Activated T-helper 17 cell treated with anti-CD3 and anti-CD28 coated beads, Interleukin-2, amount 50 U/mL, for 72 hours (primary cell): ENCODE measurements around the gene ZNF654. TPM values are rescaled to one million over a fixed set of nuclear protein-coding genes. Genes with fewer than 3 reads are reported as not detected.

Experiments
- ATAC-seq: fragments of 150-1000 bp; cut with Tn5 transposase; replicated peaks from 2 replicates; pipeline ENCODE4 v1.10.0; 2021; ENCODE audit warnings: mild to moderate bottlenecking, moderate library complexity
- H3K27ac Mint-ChIP-seq: one replicate; pipeline ENCODE4 v1.8.0; 2022; ENCODE audit warnings: mixed read lengths
- H3K27me3 Mint-ChIP-seq: one replicate; pipeline ENCODE4 v1.8.0; 2022; ENCODE audit warnings: mixed read lengths
- H3K36me3 Mint-ChIP-seq: one replicate; pipeline ENCODE4 v1.8.0; 2022; ENCODE audit warnings: low read depth, mild to moderate bottlenecking, mixed read lengths
- H3K4me1 Mint-ChIP-seq: one replicate; pipeline ENCODE4 v1.8.0; 2022; ENCODE audit warnings: mixed read lengths
- H3K4me3 Mint-ChIP-seq: one replicate; pipeline ENCODE4 v1.8.0; 2022; ENCODE audit warnings: mild to moderate bottlenecking, mixed read lengths
- H3K9me3 Mint-ChIP-seq: one replicate; pipeline ENCODE4 v1.8.0; 2022; ENCODE audit warnings: mixed read lengths
- total RNA-seq, 2 donors: library from RNA; stranded (reverse); gene quantifications; one replicate each; pipeline ENCODE4 v1.2.3, GENCODE V29; 2022

The ZNF654 gene
- total RNA-seq, 2 donors from 2014 or later: 24.6 to 37.0 TPM

DNA sequence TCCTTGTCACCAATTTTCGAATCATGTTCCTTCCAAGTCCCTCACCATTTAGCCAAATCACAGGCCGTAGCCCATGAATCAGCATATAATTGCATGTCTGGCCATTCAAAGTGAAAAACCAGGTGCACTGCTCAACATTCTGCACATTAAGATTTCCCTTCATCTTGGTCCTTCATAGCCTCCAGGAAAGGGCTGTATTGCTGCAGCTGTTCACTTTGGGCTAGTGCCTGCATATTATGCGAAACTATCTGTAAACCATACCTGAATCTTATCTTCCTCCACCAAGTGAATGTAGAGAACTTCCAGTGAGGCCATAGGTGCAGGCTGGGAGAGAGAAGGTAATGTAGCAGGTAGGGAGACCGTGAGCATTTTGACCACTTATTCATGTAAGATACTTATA lies 18.5 kb upstream of the ZNF654 start:
- Mint-ChIP-seq H3K36me3 (no peaks in the 10 kb centered on the region), H3K9me3 (no peaks in the 10 kb centered on the region), H3K27ac (no peak overlapping the region), H3K4me3 (no peak overlapping the region), H3K4me1 (peaks cover 4% of the 10 kb centered on the region), H3K27me3 (peaks cover 6% of the 10 kb centered on the region)
- ATAC-seq: no peak

GRCh38 chr3:88041005-88041404 lies 18.1 kb upstream of the ZNF654 start:
- ATAC-seq: no peak
- Mint-ChIP-seq H3K36me3 (no peaks in the 10 kb centered on the region), H3K27ac (no peak overlapping the region), H3K4me1 (peaks cover 4% of the 10 kb centered on the region), H3K27me3 (peaks cover 6% of the 10 kb centered on the region), H3K9me3 (no peaks in the 10 kb centered on the region), H3K4me3 (no peak overlapping the region)

GRCh38 chr3:88044411-88044810 lies 14.6 kb upstream of the ZNF654 start:
- no peaks in the 10 kb centered on the region for H3K27me3 Mint-ChIP-seq
- H3K9me3 Mint-ChIP-seq: no peaks in the 10 kb centered on the region
- no peak overlapping the region for H3K4me3 Mint-ChIP-seq
- H3K4me1 Mint-ChIP-seq: peaks cover 5% of the 10 kb centered on the region
- no peaks in the 10 kb centered on the region for H3K36me3 Mint-ChIP-seq
- no peak overlapping the region for H3K27ac Mint-ChIP-seq
- ATAC-seq: no peak

DNA sequence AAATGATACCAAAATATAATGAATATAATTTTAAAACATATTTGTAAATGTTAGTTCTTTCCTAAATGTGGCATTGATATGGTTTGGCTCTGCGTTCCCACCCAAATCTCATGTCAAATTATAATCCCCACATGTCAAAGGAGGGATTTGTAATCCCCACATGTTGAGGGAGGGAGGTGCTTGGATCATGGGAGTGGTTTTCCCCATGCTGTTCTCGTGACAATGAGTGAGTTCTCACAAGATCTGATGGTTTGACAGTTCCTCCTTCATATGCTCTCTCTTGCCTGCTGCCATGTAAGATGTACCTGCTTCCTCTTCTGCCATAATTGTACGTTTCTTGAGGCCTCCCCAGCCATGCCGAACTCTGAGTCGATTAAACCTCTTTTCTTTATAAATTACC lies 12.3 kb upstream of the ZNF654 start:
- H3K27me3 Mint-ChIP-seq: no peaks in the 10 kb centered on the region
- H3K36me3 Mint-ChIP-seq: no peaks in the 10 kb centered on the region
- no peak overlapping the region for H3K4me3 Mint-ChIP-seq
- no peak for ATAC-seq
- peaks cover 10% of the 10 kb centered on the region for H3K4me1 Mint-ChIP-seq
- H3K27ac Mint-ChIP-seq: no peak overlapping the region
- H3K9me3 Mint-ChIP-seq: no peaks in the 10 kb centered on the region

- Mint-ChIP-seq H3K27me3 (no peaks in the 10 kb centered on the region), H3K27ac (peak overlapping the region; percentile 95), H3K4me1 (peaks cover 32% of the 10 kb centered on the region), H3K4me3 (peak overlapping the region; percentile 96), H3K36me3 (peaks cover 76% of the 10 kb centered on the region), H3K9me3 (no peaks in the 10 kb centered on the region)
- ATAC-seq: no peak
Measured at GRCh38 chr3:88057630-88058305, 1.3 kb upstream of the ZNF654 start.

DNA sequence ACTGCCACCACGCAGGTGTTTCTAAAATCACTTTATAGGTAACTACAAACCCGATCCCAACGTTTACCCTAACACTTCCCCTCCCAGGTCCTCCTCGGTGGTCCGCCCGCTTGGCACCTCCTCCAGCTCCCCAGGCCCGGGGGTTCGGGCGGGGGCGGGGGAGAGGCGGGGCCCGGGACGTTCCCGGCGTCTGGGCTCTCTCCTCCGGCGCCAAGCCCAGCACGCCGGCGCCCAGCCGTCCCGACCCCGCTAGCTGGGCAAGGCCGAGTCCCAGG lies 812 bp upstream of the ZNF654 start:
- ATAC-seq: no peak
- Mint-ChIP-seq H3K9me3 (no peaks in the 10 kb centered on the region), H3K4me3 (peak overlapping the region; percentile 96), H3K36me3 (peaks cover 76% of the 10 kb centered on the region), H3K27ac (peak overlapping the region; percentile 95), H3K4me1 (peaks cover 34% of the 10 kb centered on the region), H3K27me3 (no peaks in the 10 kb centered on the region)

DNA sequence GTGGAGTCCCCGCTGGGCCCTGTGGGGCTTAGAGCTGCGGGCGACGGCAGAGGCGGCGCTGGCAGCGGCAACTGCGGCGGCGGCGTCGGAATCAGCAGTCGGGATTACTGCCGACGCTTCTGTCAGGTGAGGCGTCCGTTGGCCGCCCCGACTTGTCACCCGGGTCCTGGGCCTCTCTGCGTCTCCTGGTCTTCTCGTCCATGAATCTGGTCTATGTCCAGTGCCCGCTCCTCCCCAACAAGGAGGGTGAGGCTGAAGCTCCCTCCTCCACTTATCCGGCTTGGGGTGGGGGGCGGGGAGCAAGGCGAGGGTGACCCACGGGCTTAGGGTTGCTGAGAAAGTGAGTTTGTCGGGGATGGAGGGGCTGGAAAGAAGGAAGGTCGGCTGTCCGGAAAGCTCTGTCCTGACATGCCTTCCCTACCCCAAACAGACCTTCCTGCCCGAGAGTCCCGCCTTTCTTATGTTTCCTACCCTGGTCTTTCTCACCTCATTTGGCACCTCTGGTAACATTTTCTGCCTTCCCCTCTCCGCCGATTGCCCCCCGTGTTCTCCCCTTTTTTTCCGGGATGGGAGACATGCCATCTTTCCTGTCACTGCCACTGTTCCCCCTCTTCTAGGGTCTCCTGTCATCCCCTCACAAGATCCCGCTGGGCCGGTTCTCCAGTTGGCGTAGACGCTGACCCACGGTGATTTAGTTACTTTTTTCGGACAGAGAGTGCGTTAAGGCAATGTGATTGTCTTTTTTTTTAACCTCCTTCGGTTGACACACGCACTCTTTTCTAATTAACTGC lies 520 bp downstream of the ZNF654 start:
- peak; percentile 4 for ATAC-seq
- Mint-ChIP-seq H3K4me1 (peaks cover 37% of the 10 kb centered on the region), H3K4me3 (peak overlapping the region; percentile 96), H3K9me3 (no peaks in the 10 kb centered on the region), H3K36me3 (peaks cover 65% of the 10 kb centered on the region), H3K27me3 (no peaks in the 10 kb centered on the region), H3K27ac (peak overlapping the region; percentile 95)

DNA sequence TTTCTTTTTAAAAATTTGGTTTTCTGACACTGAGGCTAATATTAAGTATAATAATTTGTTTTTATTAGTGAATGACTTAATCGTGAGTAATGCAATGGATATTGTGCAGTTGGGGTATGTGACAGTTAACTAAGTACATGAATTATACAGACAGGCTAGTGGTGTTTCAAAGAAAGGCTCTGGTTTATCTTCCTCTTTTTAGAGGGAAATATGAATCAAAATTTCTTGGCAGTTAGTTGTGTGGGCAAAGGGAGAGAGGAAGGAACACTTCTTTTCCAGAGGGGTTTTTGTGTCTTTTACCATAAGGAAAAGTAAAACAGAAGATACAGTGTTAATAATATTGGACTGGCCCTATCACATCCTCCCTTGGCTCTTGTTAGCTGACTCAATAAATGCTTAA lies 2.7 kb downstream of the ZNF654 start:
- ATAC-seq: no peak
- H3K36me3 Mint-ChIP-seq: peaks cover 47% of the 10 kb centered on the region
- peaks cover 21% of the 10 kb centered on the region for H3K4me1 Mint-ChIP-seq

GRCh38 chr3:88075072-88075471 lies 16.0 kb downstream of the ZNF654 start:
- no peak overlapping the region for H3K27ac Mint-ChIP-seq
- no peak overlapping the region for H3K4me3 Mint-ChIP-seq
- peaks cover 16% of the 10 kb centered on the region for H3K36me3 Mint-ChIP-seq
- H3K9me3 Mint-ChIP-seq: no peaks in the 10 kb centered on the region
- H3K4me1 Mint-ChIP-seq: peaks cover 42% of the 10 kb centered on the region
- no peaks in the 10 kb centered on the region for H3K27me3 Mint-ChIP-seq
- no peak for ATAC-seq

More for the DNA sequence above, 2.7 kb downstream of the ZNF654 start:
- Mint-ChIP-seq H3K27me3 (no peaks in the 10 kb centered on the region), H3K4me3 (peak overlapping the region; percentile 96), H3K9me3 (no peaks in the 10 kb centered on the region), H3K27ac (peak overlapping the region; percentile 36)

GRCh38 chr3:88075497-88075896 lies 16.4 kb downstream of the ZNF654 start:
- Mint-ChIP-seq H3K9me3 (no peaks in the 10 kb centered on the region), H3K27me3 (no peaks in the 10 kb centered on the region), H3K27ac (no peak overlapping the region), H3K4me1 (peaks cover 42% of the 10 kb centered on the region), H3K36me3 (peaks cover 16% of the 10 kb centered on the region), H3K4me3 (no peak overlapping the region)
- ATAC-seq: no peak

- no peaks in the 10 kb centered on the region for H3K9me3 Mint-ChIP-seq
- ATAC-seq: no peak
- H3K27me3 Mint-ChIP-seq: no peaks in the 10 kb centered on the region
- H3K4me1 Mint-ChIP-seq: peaks cover 50% of the 10 kb centered on the region
- H3K4me3 Mint-ChIP-seq: no peak overlapping the region
- H3K27ac Mint-ChIP-seq: no peak overlapping the region
- H3K36me3 Mint-ChIP-seq: peaks cover 22% of the 10 kb centered on the region
Measured at GRCh38 chr3:88076712-88077111, 17.7 kb downstream of the ZNF654 start.

DNA sequence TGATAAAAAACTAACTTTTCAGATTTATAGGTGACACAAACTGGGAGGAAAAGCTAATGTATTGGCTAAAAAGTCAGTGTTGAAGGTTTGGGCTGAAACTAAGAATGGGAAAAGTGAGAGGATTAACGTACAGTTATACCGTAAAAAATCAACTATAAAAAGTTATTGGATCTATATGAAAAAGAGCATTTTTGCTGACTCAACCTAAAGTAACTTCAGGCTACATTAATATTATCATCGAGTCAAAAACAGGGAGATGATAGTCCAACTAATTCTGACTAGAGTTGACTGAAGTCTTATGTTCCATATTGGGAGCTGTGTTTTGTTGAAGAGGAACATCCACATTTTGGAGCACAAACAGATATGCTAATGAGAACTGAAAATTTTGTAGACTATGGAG lies 19.9 kb downstream of the ZNF654 start:
- Mint-ChIP-seq H3K4me3 (no peak overlapping the region), H3K27ac (no peak overlapping the region)

GRCh38 chr3:88082854-88083253 lies 23.8 kb downstream of the ZNF654 start:
- Mint-ChIP-seq H3K4me3 (no peak overlapping the region), H3K9me3 (no peaks in the 10 kb centered on the region), H3K36me3 (peaks cover 51% of the 10 kb centered on the region), H3K4me1 (peaks cover 23% of the 10 kb centered on the region), H3K27ac (no peak overlapping the region), H3K27me3 (no peaks in the 10 kb centered on the region)
- ATAC-seq: no peak

More for the DNA sequence above, 19.9 kb downstream of the ZNF654 start:
- no peak for ATAC-seq
- peaks cover 20% of the 10 kb centered on the region for H3K36me3 Mint-ChIP-seq
- peaks cover 39% of the 10 kb centered on the region for H3K4me1 Mint-ChIP-seq
- H3K9me3 Mint-ChIP-seq: no peaks in the 10 kb centered on the region
- no peaks in the 10 kb centered on the region for H3K27me3 Mint-ChIP-seq

- ATAC-seq: no peak
- peaks cover 16% of the 10 kb centered on the region for H3K4me1 Mint-ChIP-seq
Measured at GRCh38 chr3:88084097-88084501, 25.0 kb downstream of the ZNF654 start.

GRCh38 chr3:88090681-88091080 lies 31.6 kb downstream of the ZNF654 start:
- no peak for ATAC-seq
- H3K4me1 Mint-ChIP-seq: peaks cover 14% of the 10 kb centered on the region
- no peak overlapping the region for H3K4me3 Mint-ChIP-seq
- no peaks in the 10 kb centered on the region for H3K9me3 Mint-ChIP-seq
- no peaks in the 10 kb centered on the region for H3K27me3 Mint-ChIP-seq
- H3K27ac Mint-ChIP-seq: no peak overlapping the region
- H3K36me3 Mint-ChIP-seq: peaks cover 92% of the 10 kb centered on the region

More at GRCh38 chr3:88084097-88084501, 25.0 kb downstream of the ZNF654 start:
- Mint-ChIP-seq H3K9me3 (no peaks in the 10 kb centered on the region), H3K27ac (no peak overlapping the region), H3K36me3 (peaks cover 61% of the 10 kb centered on the region), H3K4me3 (no peak overlapping the region), H3K27me3 (no peaks in the 10 kb centered on the region)
